ENCODE measurements around the gene RFFL. TPM values are rescaled to one million over a fixed set of nuclear protein-coding genes. Genes with fewer than 3 reads are reported as not detected.
A peak's percentile ranks its signal among the peaks of the same experiment; 100 is the strongest.

The RFFL gene
- total and polyA plus RNA-seq, 4 donors: 5.8 to 38.1 (median 21.9) TPM

GRCh38 chr17:34981538-34982241 lies 81.8 kb downstream of the RFFL start:
- TF ChIP-seq, protein P1, sequence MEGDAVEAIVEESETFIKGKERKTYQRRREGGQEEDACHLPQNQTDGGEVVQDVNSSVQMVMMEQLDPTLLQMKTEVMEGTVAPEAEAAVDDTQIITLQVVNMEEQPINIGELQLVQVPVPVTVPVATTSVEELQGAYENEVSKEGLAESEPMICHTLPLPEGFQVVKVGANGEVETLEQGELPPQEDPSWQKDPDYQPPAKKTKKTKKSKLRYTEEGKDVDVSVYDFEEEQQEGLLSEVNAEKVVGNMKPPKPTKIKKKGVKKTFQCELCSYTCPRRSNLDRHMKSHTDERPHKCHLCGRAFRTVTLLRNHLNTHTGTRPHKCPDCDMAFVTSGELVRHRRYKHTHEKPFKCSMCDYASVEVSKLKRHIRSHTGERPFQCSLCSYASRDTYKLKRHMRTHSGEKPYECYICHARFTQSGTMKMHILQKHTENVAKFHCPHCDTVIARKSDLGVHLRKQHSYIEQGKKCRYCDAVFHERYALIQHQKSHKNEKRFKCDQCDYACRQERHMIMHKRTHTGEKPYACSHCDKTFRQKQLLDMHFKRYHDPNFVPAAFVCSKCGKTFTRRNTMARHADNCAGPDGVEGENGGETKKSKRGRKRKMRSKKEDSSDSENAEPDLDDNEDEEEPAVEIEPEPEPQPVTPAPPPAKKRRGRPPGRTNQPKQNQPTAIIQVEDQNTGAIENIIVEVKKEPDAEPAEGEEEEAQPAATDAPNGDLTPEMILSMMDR (IDR thresholded peaks at IDR 0.05; ENCODE audit: control extremely low read depth, extremely low read depth): no peak
- Histone ChIP-seq H3K4me1 (ENCODE audit: control insufficient read depth in 5 of 5, insufficient read depth in 5 of 5, low read length in 5 of 5) (peaks cover 1 to 15% (median 12%) of the 10 kb centered on the region in 5 donors), H3K36me3 (ENCODE audit: control insufficient read depth in 4 of 4, insufficient read depth in 4 of 4, low read length in 4 of 4) (peaks cover 3 to 7% (median 6%) of the 10 kb centered on the region in 4 donors), H3K9ac (ENCODE audit: insufficient read depth in 1 of 2, low read length in 2 of 2) (peak overlapping the region; percentile 88 to 94), H3K4me3 (peak overlapping the region; percentile 90), H3K9me3 (ENCODE audit: control insufficient read depth in 4 of 4, insufficient read depth in 3 of 4, low read length in 3 of 4) (no peaks in the 10 kb centered on the region), H3K27ac (ENCODE audit: low read depth in 1 of 2, low read length in 1 of 2) (peak overlapping the region; percentile 96 to 97), H3K27me3 (ENCODE audit: control insufficient read depth in 3 of 3, insufficient read depth in 3 of 3, low read length in 2 of 3) (no peaks in the 10 kb centered on the region)
- DNase-seq: peak in 2 of 3 donors; percentile 40 to 41
- no peak for ATAC-seq (ENCODE audit: insufficient read depth, low FRiP score)
- WGBS, 2 donors: 14 to 16% methylated on average over 8 of the region's 8 CpGs

GRCh38 chr17:34980681-34981537 lies 82.6 kb downstream of the RFFL start:
- ATAC-seq (ENCODE audit: insufficient read depth, low FRiP score) (peak; percentile 91), DNase-seq (peak; percentile 84 to 90 (median 86))
- Histone ChIP-seq H3K9ac (ENCODE audit: insufficient read depth in 1 of 2, low read length in 2 of 2) (peak overlapping the region; percentile 88 to 94), H3K27me3 (ENCODE audit: control insufficient read depth in 3 of 3, insufficient read depth in 3 of 3, low read length in 2 of 3) (no peaks in the 10 kb centered on the region), H3K36me3 (ENCODE audit: control insufficient read depth in 4 of 4, insufficient read depth in 4 of 4, low read length in 4 of 4) (peaks cover 0 to 7% (median 5%) of the 10 kb centered on the region in 4 donors), H3K4me3 (peak overlapping the region; percentile 90), H3K9me3 (ENCODE audit: control insufficient read depth in 4 of 4, insufficient read depth in 3 of 4, low read length in 3 of 4) (no peaks in the 10 kb centered on the region), H3K27ac (ENCODE audit: low read depth in 1 of 2, low read length in 1 of 2) (peak overlapping the region; percentile 96 to 97), H3K4me1 (ENCODE audit: control insufficient read depth in 5 of 5, insufficient read depth in 5 of 5, low read length in 5 of 5) (peaks cover 1 to 15% (median 12%) of the 10 kb centered on the region in 5 donors)
- TF ChIP-seq, protein P1 (IDR thresholded peaks at IDR 0.05; ENCODE audit: control extremely low read depth, extremely low read depth): peak; percentile 20
- WGBS, 2 donors: 0 to 1% methylated on average over 45 to 69 of the region's 69 CpGs

GRCh38 chr17:34980353-34980680 lies 83.2 kb downstream of the RFFL start, which contains the start of gene LIG3:
TSS of gene LIG3 (plus strand) at chr17:34980512. CDS start at chr17:34983006, 2,494 bp downstream.
- 0% methylated on average over 25 to 39 of the region's 39 CpGs for WGBS, 2 donors
- ATAC-seq (ENCODE audit: insufficient read depth, low FRiP score) (peak; percentile 93), DNase-seq (peak; percentile 94 to 97 (median 96))
- Histone ChIP-seq H3K4me3 (peak within 1 kb of the TSS; percentile 90), H3K9me3 (ENCODE audit: control insufficient read depth in 4 of 4, insufficient read depth in 3 of 4, low read length in 3 of 4) (no peaks in the 10 kb centered on the region), H3K27me3 (ENCODE audit: control insufficient read depth in 3 of 3, insufficient read depth in 3 of 3, low read length in 2 of 3) (no peaks in the 10 kb centered on the region), H3K36me3 (ENCODE audit: control insufficient read depth in 4 of 4, insufficient read depth in 4 of 4, low read length in 4 of 4) (peaks cover 0 to 6% (median 5%) of the 10 kb centered on the region in 4 donors), H3K9ac (ENCODE audit: insufficient read depth in 1 of 2, low read length in 2 of 2) (peak within 1 kb of the TSS; percentile 88 to 94), H3K27ac (ENCODE audit: low read depth in 1 of 2, low read length in 1 of 2) (peak within 1 kb of the TSS; percentile 96 to 97), H3K4me1 (ENCODE audit: control insufficient read depth in 5 of 5, insufficient read depth in 5 of 5, low read length in 5 of 5) (peaks cover 1 to 15% (median 12%) of the 10 kb centered on the region in 5 donors)
- TF ChIP-seq, protein P1 (IDR thresholded peaks at IDR 0.05; ENCODE audit: control extremely low read depth, extremely low read depth): no peak
